ENCODE measurements around the gene ZNF383.

The ZNF383 gene

GRCh38 chr19:37294246-37294645 lies 76.2 kb downstream of the ZNF383 start:
- DNase-seq = peak; percentile 54

Measured in stimulated activated CD4-positive, alpha-beta T cell treated with anti-CD3 and anti-CD28 coated beads, Interleukin-1b, Interleukin-23, amount 100 ng/mL, for 48 hours (primary cell).